HUES48 (cell line): ENCODE data around the gene CLEC16A.

ENCODE experiments used
- H3K27ac ChIP-seq: one replicate; pipeline ENCODE4 v1.7.0; 2013; ENCODE audit warnings: low read depth, low read length, inconsistent platforms
- H3K27me3 ChIP-seq: 2 replicates; pipeline ENCODE4 v1.6.1; 2013; ENCODE audit warnings: mild to moderate bottlenecking, low read length; ENCODE audit not compliant: control insufficient read depth, insufficient read depth
- H3K36me3 ChIP-seq: 2 replicates; pipeline ENCODE4 v1.6.1; 2013; ENCODE audit warnings: low read length; ENCODE audit not compliant: control insufficient read depth, insufficient read depth
- H3K4me1 ChIP-seq: 2 replicates; pipeline ENCODE4 v1.6.1; 2013; ENCODE audit warnings: mild to moderate bottlenecking, low read length; ENCODE audit not compliant: control insufficient read depth, insufficient read depth
- H3K4me3 ChIP-seq: 2 replicates; pipeline ENCODE4 v1.5.1; 2013; ENCODE audit warnings: mild to moderate bottlenecking, low read depth, low read length
- H3K9ac ChIP-seq: 2 replicates; pipeline ENCODE4 v1.6.1; 2013; ENCODE audit warnings: mild to moderate bottlenecking, low read depth, low read length, moderate library complexity
- H3K9me3 ChIP-seq: 2 replicates; pipeline ENCODE4 v1.6.1; 2013; ENCODE audit warnings: low read length; ENCODE audit not compliant: control insufficient read depth, insufficient read depth

The CLEC16A gene

DNA sequence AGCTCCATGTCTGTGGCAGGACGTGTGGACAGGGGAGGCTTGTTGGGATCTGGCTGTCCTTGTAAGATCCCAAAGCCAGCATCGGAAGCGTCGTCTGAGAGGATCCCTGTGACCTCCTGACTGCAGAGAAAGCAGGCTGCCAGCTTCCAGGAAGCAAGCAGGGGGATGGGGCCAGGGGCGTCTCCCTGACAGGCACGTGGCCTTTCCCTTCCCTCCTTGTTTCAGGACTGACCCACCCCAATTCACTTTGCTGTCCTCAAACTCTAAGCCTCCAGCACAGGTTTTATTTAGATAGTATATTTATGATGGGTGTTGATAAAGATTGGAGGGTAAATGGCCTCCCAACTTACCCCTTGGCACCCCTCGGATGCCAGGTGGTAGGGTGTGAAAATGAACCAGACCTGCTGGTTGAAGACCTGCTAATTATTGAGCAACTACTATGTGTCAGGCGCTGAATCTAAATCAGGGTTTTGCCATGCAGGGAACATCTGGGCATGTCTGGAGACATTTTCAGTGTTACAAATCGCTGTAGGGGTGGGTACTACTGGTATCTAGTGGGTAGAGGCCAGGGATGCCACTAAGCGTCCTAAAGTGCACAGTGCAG is 287.1 kb downstream of the CLEC16A start:
- no peak overlapping the region for H3K4me3 ChIP-seq

More for the DNA sequence above, 287.1 kb downstream of the CLEC16A start:
- H3K27ac ChIP-seq: no peak overlapping the region
- H3K9me3 ChIP-seq: no peaks in the 10 kb centered on the region
- 0 out of 2 replicates have a peak, but pooled peaks cover 6% of the 10 kb centered on the region for H3K4me1 ChIP-seq
- H3K36me3 ChIP-seq: no peaks in the 10 kb centered on the region
- peaks cover 4% of the 10 kb centered on the region; the same call in 1 of the 2 replicates for H3K27me3 ChIP-seq
- no peak overlapping the region for H3K9ac ChIP-seq
